C4-2B (cell line): ENCODE data around the gene GALNT10.

Source experiments
- H3K27ac ChIP-seq: fragments of 450-650 bp; 2 replicates; pipeline ENCODE4 v1.5.1; 2017
- CTCF ChIP-seq: fragments of 450-650 bp; conservative IDR thresholded peaks from 2 replicates; pipeline ENCODE4 v1.5.1; 2017; ENCODE audit warnings: mild to moderate bottlenecking
- ZFX ChIP-seq: fragments of 450-650 bp; IDR thresholded peaks from 2 replicates; pipeline ENCODE4 v1.6.1; 2017

GALNT10 gene

DNA sequence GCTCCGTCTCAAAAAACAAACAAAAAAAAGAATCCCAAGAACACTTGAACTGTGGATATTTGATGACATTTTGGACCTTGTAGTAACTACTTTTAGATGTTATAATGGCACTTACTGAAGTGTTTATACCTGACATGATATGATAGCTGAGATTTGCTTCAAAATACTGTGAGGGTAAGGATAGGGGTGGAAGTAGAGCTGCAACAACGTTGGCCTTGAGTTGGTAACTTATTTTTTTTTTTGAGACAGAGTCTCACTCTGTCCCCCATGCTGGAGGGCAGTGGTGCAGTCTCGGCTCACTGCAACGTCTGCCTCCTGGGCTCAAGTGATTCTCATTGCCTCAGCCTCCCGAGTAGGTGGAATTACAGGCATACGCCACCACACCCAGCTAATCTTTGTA, 224.6 kb downstream of the GALNT10 start:
- H3K27ac ChIP-seq = no peak overlapping the region
- no peak for TF ChIP-seq ZFX
- TF ChIP-seq CTCF = no peak

- no peak overlapping the region for H3K27ac ChIP-seq
- no peak for TF ChIP-seq ZFX
Observed at GRCh38 chr5:154418344-154418820, 227.8 kb downstream of the GALNT10 start.

DNA sequence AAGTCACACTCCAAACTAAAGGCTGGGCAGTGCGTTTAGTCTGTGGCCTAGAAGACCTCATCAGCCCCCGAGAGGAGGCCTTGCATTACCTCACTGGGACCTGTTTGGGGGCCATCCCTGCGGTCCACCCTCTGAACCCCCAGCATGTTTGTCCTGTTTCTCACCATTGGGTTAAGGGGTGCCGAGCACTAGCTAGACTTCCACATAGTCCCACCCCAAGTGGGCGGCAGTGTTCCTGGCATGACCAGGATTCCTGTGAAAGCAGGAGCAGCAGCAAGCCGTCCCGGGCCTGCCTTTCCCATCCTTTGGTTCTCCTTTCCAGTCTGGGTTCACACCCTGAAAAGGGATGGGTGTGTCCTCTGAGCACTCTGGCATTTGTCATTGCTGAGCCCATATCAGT, 228.7 kb downstream of the GALNT10 start:
- TF ChIP-seq CTCF (no peak), ZFX (no peak)
- no peak overlapping the region for H3K27ac ChIP-seq

GRCh38 chr5:154421868-154422267, 231.3 kb downstream of the GALNT10 start:
- H3K27ac ChIP-seq = no peak overlapping the region
- TF ChIP-seq ZFX = no peak
- TF ChIP-seq CTCF = peak; percentile 19; the same call in 1 of the 2 replicates

- no peak overlapping the region for H3K27ac ChIP-seq
- TF ChIP-seq CTCF (no peak), ZFX (no peak)
Observed at GRCh38 chr5:154422298-154422697, 231.8 kb downstream of the GALNT10 start.

GRCh38 chr5:154428208-154428607, 237.7 kb downstream of the GALNT10 start:
- no peak overlapping the region for H3K27ac ChIP-seq
- TF ChIP-seq CTCF (no peak), ZFX (no peak)

DNA sequence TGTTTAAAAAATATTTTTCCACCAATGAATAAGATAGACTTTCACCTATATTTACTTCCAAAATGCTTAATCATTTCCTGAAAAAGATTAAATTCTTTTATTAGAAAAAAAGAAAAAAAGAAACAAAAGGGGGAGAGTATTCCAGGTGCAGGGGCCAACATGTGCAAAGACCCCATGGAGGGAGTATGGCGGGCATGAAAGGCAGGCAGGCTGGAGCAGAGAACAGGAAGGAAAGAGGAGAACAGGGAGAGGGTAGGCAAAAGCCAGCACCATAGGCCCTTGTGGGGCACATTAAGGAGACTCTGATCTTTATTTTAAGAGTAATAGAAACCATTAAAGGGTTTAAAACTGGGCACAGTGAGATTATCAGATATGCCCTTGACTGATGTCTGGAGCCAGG, 238.8 kb downstream of the GALNT10 start:
- H3K27ac ChIP-seq = no peak overlapping the region
- TF ChIP-seq CTCF (no peak), ZFX (no peak)

GRCh38 chr5:154430466-154430865, 239.9 kb downstream of the GALNT10 start:
- H3K27ac ChIP-seq = no peak overlapping the region
- TF ChIP-seq ZFX = no peak
- TF ChIP-seq CTCF = no peak
